NCI-H1417 treated with DMSO at 0.1 percent for 48 hours (cell line): ENCODE results near the gene HMG20B.
"Not testable (repeated sequence)": the region's sequence is repeated elsewhere in the genome, so short reads cannot be mapped to it uniquely, and the experiment has no call there.

Source experiments
- DNase-seq: peaks from one replicate; lab custom pipeline; 2025; lab: John Stamatoyannopoulos, UW

The HMG20B gene

GRCh38 chr19:3556423-3556977 is 16.2 kb upstream of the HMG20B start:
- DNase-seq: no peak

- DNase-seq: no peak
Measured at GRCh38 chr19:3556978-3557460, 15.7 kb upstream of the HMG20B start.

GRCh38 chr19:3557461-3558248 is 15.1 kb upstream of the HMG20B start, which contains the start of gene MFSD12:
TSS of gene MFSD12 (minus strand) at chr19:3557586. CDS start at chr19:3557403, 183 bp downstream.
- DNase-seq: peak; percentile 79

GRCh38 chr19:3563709-3564524 is 8.8 kb upstream of the HMG20B start:
- no peak for DNase-seq

- no peak for DNase-seq
Measured at GRCh38 chr19:3565139-3565538, 7.6 kb upstream of the HMG20B start.

- not testable (repeated sequence) for DNase-seq
Measured at GRCh38 chr19:3570042-3570441, 2.7 kb upstream of the HMG20B start.

GRCh38 chr19:3570606-3571011 is 2.1 kb upstream of the HMG20B start:
- DNase-seq: no peak

GRCh38 chr19:3572132-3572854 is 451 bp upstream of the HMG20B start:
- DNase-seq: peak; percentile 97

GRCh38 chr19:3573162-3573857 is 566 bp downstream of the HMG20B start:
- DNase-seq: no peak

- DNase-seq: no peak
Measured at GRCh38 chr19:3573858-3574637, 1.3 kb downstream of the HMG20B start.

GRCh38 chr19:3575260-3575741 is 2.6 kb downstream of the HMG20B start:
- DNase-seq: no peak

GRCh38 chr19:3575949-3576673 is 3.4 kb downstream of the HMG20B start:
- DNase-seq: no peak

- DNase-seq: no peak
Measured at GRCh38 chr19:3576696-3577443, 4.1 kb downstream of the HMG20B start.

- no peak for DNase-seq
Measured at GRCh38 chr19:3577723-3578344, 5.1 kb downstream of the HMG20B start.

- DNase-seq: no peak
Measured at GRCh38 chr19:3578390-3578789, 5.6 kb downstream of the HMG20B start.

- DNase-seq: no peak
Measured at GRCh38 chr19:3580156-3580934, 7.6 kb downstream of the HMG20B start.

- not testable (repeated sequence) for DNase-seq
Measured at GRCh38 chr19:3581792-3582191, 9.0 kb downstream of the HMG20B start.
